Prostate gland (tissue), 2 donors: ENCODE data around the gene TBC1D5. TPM values are rescaled to one million over a fixed set of nuclear protein-coding genes. Genes with fewer than 3 reads are reported as not detected.

ENCODE experiments used
- DNase-seq: peaks from one replicate; pipeline ENCODE4 v3.0.0-alpha.2; 2019; ENCODE audit warnings: low spot score
- H3K27ac ChIP-seq, 2 donors: fragments of 200-600 bp; sonication (generic); 2 replicates each; pipeline ENCODE4 v1.5.1; 2017 to 2019
- H3K27me3 ChIP-seq: fragments of 200-600 bp; sonication (generic); replicated peaks from 2 replicates; pipeline ENCODE4 v1.5.1; 2019; ENCODE audit not compliant: insufficient read depth
- H3K36me3 ChIP-seq, 2 donors: fragments of 200-600 bp; sonication (generic); 1 replicate in 1 of 2; 2 replicates in 1 of 2; pipeline versions ENCODE4 v1.5.1 to v1.8.1; 2017 to 2019
- H3K4me1 ChIP-seq: fragments of 200-600 bp; sonication (generic); replicated peaks from 2 replicates; pipeline ENCODE4 v1.5.1; 2019
- H3K4me3 ChIP-seq, 2 donors: fragments of 200-600 bp; sonication (generic); 2 replicates each; pipeline ENCODE4 v1.5.1; 2017 to 2019
- H3K9me3 ChIP-seq: fragments of 200-600 bp; sonication (generic); 2 replicates; pipeline ENCODE4 v1.5.1; 2017
- CTCF ChIP-seq, 4 experiments: fragments of 200-600 bp in 2 of 4; fragments of 450-650 bp in 2 of 4; sonication (generic) in 2 of 4; IDR thresholded peaks; 1 replicate in 3 of 4; 2 replicates in 1 of 4; pipeline ENCODE4 v1.5.1; 2016 to 2019; ENCODE audit warnings: antibody characterized with exemption in 4 of 4, mild to moderate bottlenecking in 2 of 4, moderate library complexity in 2 of 4
- POLR2A ChIP-seq: fragments of 450-650 bp; IDR thresholded peaks from one replicate; pipeline ENCODE4 v1.6.1; 2016; ENCODE audit warnings: antibody characterized with exemption, mild to moderate bottlenecking
- POLR2AphosphoS5 ChIP-seq: sonication (generic); formaldehyde crosslinking; IDR thresholded peaks from one replicate; pipeline ENCODE4 v1.6.1; 2017; ENCODE audit warnings: antibody characterized with exemption
- WGBS: methylation state at CpG from one replicate; pipeline ENCODE4 v1.1.5; 2018; 5-methylcytosine and 5-hydroxymethylcytosine counted together
- intact Hi-C: fragments of 100-400 bp; cut with DNase I; formaldehyde crosslinking; loops from one replicate; pipeline ENCODE4 v1.14.2; 2022
- total RNA-seq, 2 donors: library from RNA; depleted of rRNA; stranded (reverse); fragments of >200 nt; gene quantifications; one replicate each; pipeline ENCODE4 v1.1.0, GENCODE V29; 2016

TBC1D5 gene
- total RNA-seq, 2 donors from 2014 or later: 64.8 to 99.2 TPM

DNA sequence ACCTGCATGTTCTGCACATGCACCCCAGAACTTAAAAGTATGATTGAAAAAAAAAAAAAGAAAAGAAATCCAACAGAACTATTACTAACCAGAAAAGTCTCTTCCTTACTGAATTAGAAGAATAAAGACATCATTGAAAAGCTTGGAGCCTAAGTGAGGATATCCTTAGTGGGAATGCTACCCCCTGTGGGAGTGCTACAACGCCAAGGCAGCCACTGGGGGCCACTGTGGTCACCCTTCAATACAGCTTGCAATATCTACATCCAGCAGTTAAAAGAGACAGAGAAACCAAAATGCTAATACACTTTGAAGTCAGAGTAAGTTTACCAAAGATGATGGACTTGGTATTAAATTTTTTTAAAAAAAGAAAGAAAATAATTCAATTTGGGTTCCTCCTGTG lies 565.7 kb downstream of the TBC1D5 start:
- no peak for TF ChIP-seq POLR2AphosphoS5
- no peak for TF ChIP-seq CTCF (IDR thresholded peaks at IDR 0.05)
- TF ChIP-seq POLR2A: no peak
- 44% methylated on average over 1 of the region's 1 CpG for WGBS
- H3K36me3 ChIP-seq: no peaks in the 10 kb centered on the region
- H3K4me1 ChIP-seq: no peaks in the 10 kb centered on the region
- no peak overlapping the region for H3K4me3 ChIP-seq
- intact Hi-C loops: no loop called here
- H3K9me3 ChIP-seq: no peaks in the 10 kb centered on the region
- H3K27ac ChIP-seq: no peak overlapping the region
- no peak for DNase-seq
- H3K27me3 ChIP-seq: no peaks in the 10 kb centered on the region

GRCh38 chr3:17175187-17175807 lies 567.1 kb downstream of the TBC1D5 start:
- no peak overlapping the region for H3K27ac ChIP-seq
- no peaks in the 10 kb centered on the region for H3K27me3 ChIP-seq
- 85% methylated on average over 2 of the region's 2 CpGs for WGBS
- no peak for DNase-seq
- H3K4me3 ChIP-seq: no peak overlapping the region
- no peaks in the 10 kb centered on the region for H3K9me3 ChIP-seq
- TF ChIP-seq POLR2A (no peak), CTCF (IDR thresholded peaks at IDR 0.05) (no peak), POLR2AphosphoS5 (no peak)
- intact Hi-C loops: no loop called here
- no peaks in the 10 kb centered on the region for H3K4me1 ChIP-seq
- no peaks in the 10 kb centered on the region for H3K36me3 ChIP-seq

DNA sequence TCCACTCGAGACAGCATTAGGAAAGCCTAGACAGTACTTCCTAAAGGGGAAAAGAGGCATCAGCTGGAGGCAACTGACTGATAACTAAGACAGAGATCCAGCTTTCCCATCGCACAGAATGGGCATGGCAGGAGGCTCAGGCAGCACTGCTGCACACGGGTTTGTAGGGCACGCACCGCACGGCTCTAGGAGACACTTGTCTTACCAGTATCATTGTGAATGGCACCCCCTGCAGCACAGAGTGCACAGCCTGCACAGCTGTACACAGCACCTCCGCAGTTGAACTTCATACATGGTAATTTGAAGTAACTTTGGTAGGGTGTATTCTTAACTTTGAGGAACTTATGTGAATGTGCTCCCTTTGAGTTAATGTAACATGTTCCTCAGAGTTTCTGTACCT lies 576.1 kb downstream of the TBC1D5 start:
- Histone ChIP-seq H3K27me3 (no peaks in the 10 kb centered on the region), H3K4me3 (no peak overlapping the region), H3K9me3 (no peaks in the 10 kb centered on the region), H3K27ac (no peak overlapping the region), H3K36me3 (no peaks in the 10 kb centered on the region), H3K4me1 (no peaks in the 10 kb centered on the region)
- intact Hi-C loops: no loop called here
- no peak for DNase-seq
- 84% methylated on average over 7 of the region's 7 CpGs for WGBS
- TF ChIP-seq POLR2AphosphoS5: no peak
- TF ChIP-seq POLR2A: no peak
- TF ChIP-seq CTCF (IDR thresholded peaks at IDR 0.05): no peak

- WGBS: 100% methylated on average over 2 of the region's 2 CpGs
- Histone ChIP-seq H3K4me3 (no peak overlapping the region), H3K9me3 (no peaks in the 10 kb centered on the region), H3K36me3 (no peaks in the 10 kb centered on the region), H3K27ac (no peak overlapping the region), H3K4me1 (no peaks in the 10 kb centered on the region), H3K27me3 (no peaks in the 10 kb centered on the region)
- DNase-seq: no peak
- no peak for TF ChIP-seq POLR2AphosphoS5
- intact Hi-C loops: no loop called here
Measured at GRCh38 chr3:17162116-17162515, 580.3 kb downstream of the TBC1D5 start.

DNA sequence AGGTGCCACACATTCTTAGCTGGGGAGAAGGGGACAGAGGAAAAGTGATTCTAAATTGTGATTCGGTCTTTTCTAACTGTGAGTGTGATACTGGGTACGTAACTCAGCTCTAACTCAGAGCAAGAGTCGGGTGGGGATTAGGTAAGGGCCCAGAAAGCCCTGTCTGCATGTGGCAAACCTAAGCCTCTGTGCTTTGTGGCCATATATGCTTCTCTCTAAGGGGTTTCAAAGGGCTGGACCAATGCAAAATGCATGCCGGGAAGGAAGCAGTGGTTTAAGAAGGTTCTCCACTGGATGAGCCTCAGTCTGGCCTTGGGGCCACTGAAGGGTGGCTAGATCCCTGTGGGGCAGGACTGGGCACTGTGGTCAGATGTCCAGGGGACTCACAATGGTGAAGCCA lies 581.8 kb downstream of the TBC1D5 start:
- no peaks in the 10 kb centered on the region for H3K9me3 ChIP-seq
- WGBS: 89% methylated on average over 4 of the region's 4 CpGs
- no peaks in the 10 kb centered on the region for H3K36me3 ChIP-seq
- no peak for TF ChIP-seq CTCF (IDR thresholded peaks at IDR 0.05)
- no peak for TF ChIP-seq POLR2AphosphoS5
- TF ChIP-seq POLR2A: no peak
- no peak overlapping the region for H3K27ac ChIP-seq
- no peak overlapping the region for H3K4me3 ChIP-seq
- intact Hi-C loops: no loop called here
- no peaks in the 10 kb centered on the region for H3K4me1 ChIP-seq
- no peaks in the 10 kb centered on the region for H3K27me3 ChIP-seq
- no peak for DNase-seq
